Calu3 (cell line): ENCODE results near the gene LENEP. TPM values are rescaled to one million over a fixed set of nuclear protein-coding genes. Genes with fewer than 3 reads are reported as not detected.
A peak's percentile ranks its signal among the peaks of the same experiment; 100 is the strongest.

ENCODE experiments used
- Bru-seq: library from RNA; stranded (reverse); fragments of 400-500 nt; gene quantifications from one replicate; lab custom pipeline; 2021; lab: Mats Ljungman, UMichigan
- BruChase-seq, 2 experiments: library from RNA; stranded (reverse); fragments of 400-500 nt; gene quantifications; one replicate each; lab custom pipeline; 2021; lab: Mats Ljungman, UMichigan
- BruUV-seq: library from RNA; stranded (reverse); fragments of 400-500 nt; replicated peaks from 2 replicates; lab custom pipeline; 2021; lab: Mats Ljungman, UMichigan
- CTCF ChIA-PET: fragments of 300-600 bp; sonication (Branson Sonifier 250); formaldehyde crosslinking; loops from one replicate; lab custom pipeline; 2022; ENCODE audit warnings: antibody characterized with exemption; lab: Charles Lee
- DNase-seq: peaks from one replicate; pipeline ENCODE4 v3.0.0; 2022
- H3K27ac Mint-ChIP-seq: one replicate; pipeline ENCODE4 v1.8.0; 2022; ENCODE audit warnings: mixed read lengths; ENCODE audit not compliant: unreplicated experiment
- H3K27me3 Mint-ChIP-seq: one replicate; pipeline ENCODE4 v1.8.0; 2022; ENCODE audit warnings: mixed read lengths; ENCODE audit not compliant: unreplicated experiment
- H3K36me3 Mint-ChIP-seq: one replicate; pipeline ENCODE4 v1.8.0; 2022; ENCODE audit warnings: mild to moderate bottlenecking, moderate library complexity, mixed read lengths; ENCODE audit not compliant: insufficient read depth, unreplicated experiment
- H3K4me1 Mint-ChIP-seq: one replicate; pipeline ENCODE4 v1.8.0; 2022; ENCODE audit warnings: mild to moderate bottlenecking, low read depth, mixed read lengths; ENCODE audit not compliant: unreplicated experiment
- H3K4me3 Mint-ChIP-seq: one replicate; pipeline ENCODE4 v1.8.0; 2022; ENCODE audit warnings: mild to moderate bottlenecking, low read depth, moderate library complexity, mixed read lengths; ENCODE audit not compliant: unreplicated experiment
- H3K9me3 Mint-ChIP-seq: one replicate; pipeline ENCODE4 v1.8.0; 2022; ENCODE audit warnings: low read depth, mixed read lengths; ENCODE audit not compliant: unreplicated experiment
- CTCF ChIP-seq: fragments of 200-600 bp; IDR thresholded peaks from one replicate; pipeline ENCODE4 v1.8.0; 2022; ENCODE audit warnings: antibody characterized with exemption; ENCODE audit not compliant: unreplicated experiment
- intact Hi-C: fragments of 100-400 bp; cut with micrococcal nuclease; formaldehyde crosslinking; loops from one replicate; pipeline ENCODE4 v1.10.0; 2022; ENCODE audit not compliant: unreplicated experiment
- long read RNA-seq: library from polyadenylated mRNA; stranded (forward); transcript quantifications from one replicate; pipeline ENCODE4 v2.0.0, GENCODE V29; 2022
- total RNA-seq: library from RNA; stranded (reverse); gene quantifications from 2 replicates; pipeline ENCODE4 v1.2.3, GENCODE V29; 2022

LENEP gene
- 1.1 and 1.5 TPM in 2 replicates for total RNA-seq
- percentile 52 among the genes with signal in this experiment for Bru-seq, nascent RNA
- percentile 40 among the genes with signal in this experiment for BruChase-seq, experiment 1, labeled RNA remaining after a 6-hour chase
- percentile 40 among the genes with signal in this experiment for BruChase-seq, experiment 2, labeled RNA remaining after a 2-hour chase
- long read RNA-seq, result 0 reads

GRCh38 chr1:154993572-154994268 lies at the start of gene LENEP:
TSS of gene LENEP (plus strand) at chr1:154993586. CDS start at chr1:154993608, 22 bp downstream.
- no peaks in the 10 kb centered on the region for H3K9me3 Mint-ChIP-seq
- no peak for DNase-seq
- H3K4me3 Mint-ChIP-seq, result no peak within 1 kb of the TSS
- peaks cover 17% of the 10 kb centered on the region for H3K4me1 Mint-ChIP-seq
- CTCF ChIA-PET, result interaction anchor here (0.5 to 2.2 kb wide), 14 partner anchors 10 to 728 kb away, joined by 3 to 13 read pairs (median 4); partner anchors contain the start of genes ADAM15, FLAD1 and PYGO2
- peaks cover 43% of the 10 kb centered on the region for H3K36me3 Mint-ChIP-seq
- no peak within 1 kb of the TSS for H3K27ac Mint-ChIP-seq
- intact Hi-C loops, result no loop called here
- no TSS peak for BruUV-seq
- H3K27me3 Mint-ChIP-seq, result no peaks in the 10 kb centered on the region
- TF ChIP-seq CTCF, result no peak

- Mint-ChIP-seq H3K36me3 (peaks cover 12% of the 10 kb centered on the region), H3K27ac (no peak overlapping the region), H3K4me3 (no peak overlapping the region), H3K4me1 (peaks cover 23% of the 10 kb centered on the region), H3K9me3 (no peaks in the 10 kb centered on the region), H3K27me3 (no peaks in the 10 kb centered on the region)
- intact Hi-C loops, result no loop called here
- peak; percentile 58 for DNase-seq
- CTCF ChIA-PET, result interaction anchor here (1.0 to 1.5 kb wide), 5 partner anchors 8 to 274 kb away, joined by 3 to 6 read pairs (median 4); partner anchors contain the start of genes PBXIP1 and PMVK
- no TSS peak for BruUV-seq
- TF ChIP-seq CTCF, result peak; percentile 91
Observed at GRCh38 chr1:154943649-154944400, 49.6 kb upstream of the LENEP start.

- no peak overlapping the region for H3K27ac Mint-ChIP-seq
- CTCF ChIA-PET, result interaction anchor here (1.0 to 1.5 kb wide), 5 partner anchors 8 to 275 kb away, joined by 3 to 6 read pairs (median 4); partner anchors contain the start of genes PBXIP1 and PMVK
- peaks cover 12% of the 10 kb centered on the region for H3K36me3 Mint-ChIP-seq
- H3K4me3 Mint-ChIP-seq, result no peak overlapping the region
- no peak for DNase-seq
- TSS peak; percentile 65 for BruUV-seq
- intact Hi-C loops, result no loop called here
- H3K9me3 Mint-ChIP-seq, result no peaks in the 10 kb centered on the region
- no peak for TF ChIP-seq CTCF
- H3K4me1 Mint-ChIP-seq, result peaks cover 17% of the 10 kb centered on the region
- no peaks in the 10 kb centered on the region for H3K27me3 Mint-ChIP-seq
Observed at GRCh38 chr1:154944401-154945159, 48.8 kb upstream of the LENEP start.
